Effector memory CD4-positive, alpha-beta T cell (primary cell): ENCODE measurements around the gene TMEM69.

Experiments
- DNase-seq, 3 donors: peaks; one replicate each; pipeline ENCODE4 v3.0.0-alpha.2; 2020
- H3K27ac ChIP-seq: 2 replicates; pipeline ENCODE4 v1.7.0; 2013; ENCODE audit warnings: mild to moderate bottlenecking, low read length, moderate library complexity; ENCODE audit not compliant: insufficient read depth, poor library complexity, severe bottlenecking
- H3K27me3 ChIP-seq: replicated peaks from 2 replicates; pipeline ENCODE4 v1.7.0; 2013; ENCODE audit warnings: mild to moderate bottlenecking, low read length; ENCODE audit not compliant: insufficient read depth, control insufficient read depth, poor library complexity, severe bottlenecking
- H3K36me3 ChIP-seq: 2 replicates; pipeline ENCODE4 v1.7.0; 2013; ENCODE audit warnings: mild to moderate bottlenecking, low read length, moderate library complexity; ENCODE audit not compliant: control insufficient read depth, insufficient read depth
- H3K4me1 ChIP-seq: 2 replicates; pipeline ENCODE4 v1.7.0; 2013; ENCODE audit warnings: low read length, mild to moderate bottlenecking; ENCODE audit not compliant: control insufficient read depth, insufficient read depth, poor library complexity, severe bottlenecking
- H3K4me3 ChIP-seq: 2 replicates; pipeline ENCODE4 v1.7.0; 2013; ENCODE audit warnings: low read length, low read depth, mild to moderate bottlenecking; ENCODE audit not compliant: insufficient read depth, poor library complexity, severe bottlenecking
- H3K9me3 ChIP-seq: 2 replicates; pipeline ENCODE4 v1.7.0; 2013; ENCODE audit warnings: mild to moderate bottlenecking, low read length, moderate library complexity; ENCODE audit not compliant: control insufficient read depth
- total RNA-seq, 3 donors: gene quantifications; one replicate each; lab custom pipeline; 2026; lab: John Stamatoyannopoulos, UW

Gene TMEM69
- 7.9 to 9.3 (median 9.3) reads per million in 3 donors for total RNA-seq

- Histone ChIP-seq H3K4me1 (peaks cover 3% of the 10 kb centered on the region), H3K36me3 (peaks cover 3% of the 10 kb centered on the region), H3K4me3 (peak within 1 kb of the TSS; percentile 70), H3K27me3 (no peaks in the 10 kb centered on the region), H3K27ac (peak within 1 kb of the TSS; percentile 94), H3K9me3 (no peaks in the 10 kb centered on the region)
- peak; percentile 44 to 67 (median 64) for DNase-seq
These were observed at the start of gene TMEM69 for GRCh38 chr1:45687754-45688740. TSS of gene TMEM69 (plus strand) at chr1:45688181. CDS start at chr1:45691069, 2,888 bp downstream.

- Histone ChIP-seq H3K4me1 (no peaks in the 10 kb centered on the region), H3K36me3 (peaks cover 74% of the 10 kb centered on the region), H3K4me3 (no peak overlapping the region), H3K27ac (no peak overlapping the region), H3K27me3 (no peaks in the 10 kb centered on the region), H3K9me3 (no peaks in the 10 kb centered on the region)
- DNase-seq: no peak
These were observed 47.7 kb upstream of the TMEM69 start for GRCh38 chr1:45640293-45640692.

DNA sequence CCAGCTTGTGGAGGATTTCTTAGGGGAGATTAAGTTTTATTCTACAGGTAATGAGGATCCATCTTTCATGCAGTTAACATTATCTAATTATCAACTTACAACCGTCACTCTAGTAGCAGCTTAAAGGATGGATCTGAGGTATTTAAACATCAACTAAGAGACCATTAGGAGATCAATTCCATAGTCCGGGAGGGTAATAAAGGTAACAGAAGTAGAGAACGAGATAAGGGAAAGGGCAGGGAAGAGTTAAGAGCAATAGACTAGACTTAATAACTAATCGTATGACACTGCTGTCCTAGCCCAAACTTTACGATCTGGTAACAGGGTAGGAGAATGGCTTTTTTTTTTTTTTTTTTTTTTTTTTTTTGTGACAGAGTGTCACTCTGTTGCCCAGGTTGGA lies 44.7 kb upstream of the TMEM69 start:
- H3K9me3 ChIP-seq: no peaks in the 10 kb centered on the region
- no peak for DNase-seq
- H3K27me3 ChIP-seq: no peaks in the 10 kb centered on the region
- no peaks in the 10 kb centered on the region for H3K4me1 ChIP-seq
- no peak overlapping the region for H3K27ac ChIP-seq
- H3K36me3 ChIP-seq: peaks cover 70% of the 10 kb centered on the region
- H3K4me3 ChIP-seq: no peak overlapping the region

DNA sequence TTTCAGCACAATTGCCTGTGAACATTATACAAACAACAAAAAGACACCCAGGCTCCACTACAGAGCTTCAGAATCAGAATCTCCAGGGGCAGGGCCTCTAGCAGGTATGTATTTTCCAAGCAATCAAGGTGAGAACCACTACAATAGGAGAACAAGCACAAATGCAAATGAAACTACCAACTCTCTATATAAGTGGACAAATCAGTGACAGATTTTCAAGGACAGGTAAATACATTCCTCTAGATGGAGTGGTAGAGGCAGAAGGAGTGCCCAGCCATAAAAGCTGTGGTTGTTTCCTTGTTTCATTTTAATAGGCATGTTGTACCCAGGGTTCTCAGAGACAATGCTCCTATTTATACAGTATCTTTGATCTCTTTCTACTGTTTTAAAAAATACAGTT lies 44.0 kb upstream of the TMEM69 start:
- DNase-seq: no peak
- Histone ChIP-seq H3K9me3 (no peaks in the 10 kb centered on the region), H3K27ac (no peak overlapping the region), H3K4me3 (no peak overlapping the region), H3K27me3 (no peaks in the 10 kb centered on the region), H3K36me3 (peaks cover 70% of the 10 kb centered on the region), H3K4me1 (no peaks in the 10 kb centered on the region)

DNA sequence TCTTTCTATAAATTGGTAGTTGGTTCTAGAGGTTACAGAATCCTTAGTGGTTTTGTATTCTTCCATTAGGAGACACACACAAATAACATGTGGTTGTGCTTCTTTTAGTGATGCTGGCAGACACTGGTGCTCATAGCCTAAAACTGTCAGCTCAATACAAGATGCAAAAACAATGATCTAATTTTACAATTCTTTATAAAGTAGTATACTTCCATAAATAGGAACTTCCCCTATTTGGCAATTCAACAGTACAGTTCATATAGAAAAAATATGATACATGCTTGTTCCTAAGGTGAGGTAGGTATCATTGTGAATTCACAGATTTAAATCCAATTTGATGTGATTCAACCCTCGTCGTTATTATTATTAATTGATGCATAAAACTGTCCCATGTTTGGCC lies 43.3 kb upstream of the TMEM69 start:
- Histone ChIP-seq H3K27me3 (no peaks in the 10 kb centered on the region), H3K27ac (no peak overlapping the region), H3K9me3 (no peaks in the 10 kb centered on the region), H3K36me3 (peaks cover 65% of the 10 kb centered on the region), H3K4me3 (no peak overlapping the region), H3K4me1 (no peaks in the 10 kb centered on the region)
- no peak for DNase-seq

- H3K4me3 ChIP-seq: no peak overlapping the region
- no peak for DNase-seq
- no peak overlapping the region for H3K27ac ChIP-seq
- no peaks in the 10 kb centered on the region for H3K27me3 ChIP-seq
- no peaks in the 10 kb centered on the region for H3K9me3 ChIP-seq
- H3K36me3 ChIP-seq: peaks cover 55% of the 10 kb centered on the region
- no peaks in the 10 kb centered on the region for H3K4me1 ChIP-seq
These were observed 40.5 kb upstream of the TMEM69 start for GRCh38 chr1:45647248-45648021.

DNA sequence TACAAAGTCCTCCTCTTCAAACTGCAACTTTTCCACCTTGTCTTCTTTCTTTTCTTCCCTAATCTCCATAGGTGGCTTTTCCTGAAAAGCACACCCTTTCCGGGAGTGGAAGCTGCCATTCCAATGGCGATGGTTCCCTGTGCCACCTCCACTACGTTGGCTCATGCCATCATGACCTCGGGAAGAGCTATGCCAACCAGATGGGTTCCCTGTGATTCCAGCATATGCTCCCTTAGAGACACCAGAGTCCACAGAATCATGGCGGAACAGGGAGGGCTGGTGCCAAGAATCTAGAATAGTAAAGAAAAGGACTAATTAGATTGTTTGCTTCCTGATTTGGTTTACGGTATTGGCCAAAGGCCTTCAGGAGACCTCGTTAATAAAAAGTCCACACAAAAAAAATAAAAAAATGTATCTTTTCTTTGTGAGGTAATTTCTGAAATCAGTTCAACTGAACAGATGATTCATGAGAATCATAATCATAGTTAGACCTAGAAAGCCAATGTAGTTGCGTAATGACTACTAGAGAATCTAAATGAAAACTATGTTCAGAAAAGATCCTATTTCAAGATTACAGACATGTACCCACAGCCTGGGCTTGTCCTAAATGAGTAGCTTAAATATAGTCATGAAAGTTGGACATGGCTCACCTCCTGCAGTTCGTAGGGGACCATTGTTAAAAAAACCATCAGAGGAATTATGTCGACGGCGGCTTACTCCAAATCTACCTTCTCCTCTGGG lies 33.3 kb upstream of the TMEM69 start:
- Histone ChIP-seq H3K36me3 (peaks cover 85% of the 10 kb centered on the region), H3K9me3 (no peaks in the 10 kb centered on the region), H3K4me3 (no peak overlapping the region), H3K27ac (no peak overlapping the region), H3K27me3 (no peaks in the 10 kb centered on the region), H3K4me1 (no peaks in the 10 kb centered on the region)
- no peak for DNase-seq

GRCh38 chr1:45656573-45657226 lies 31.3 kb upstream of the TMEM69 start:
- peaks cover 78% of the 10 kb centered on the region for H3K36me3 ChIP-seq
- no peaks in the 10 kb centered on the region for H3K9me3 ChIP-seq
- H3K4me1 ChIP-seq: no peaks in the 10 kb centered on the region
- no peak overlapping the region for H3K4me3 ChIP-seq
- DNase-seq: no peak
- no peak overlapping the region for H3K27ac ChIP-seq
- no peaks in the 10 kb centered on the region for H3K27me3 ChIP-seq

GRCh38 chr1:45658171-45658570 lies 29.8 kb upstream of the TMEM69 start:
- no peak for DNase-seq
- Histone ChIP-seq H3K36me3 (peaks cover 68% of the 10 kb centered on the region), H3K9me3 (no peaks in the 10 kb centered on the region), H3K4me1 (no peaks in the 10 kb centered on the region), H3K27me3 (no peaks in the 10 kb centered on the region), H3K27ac (no peak overlapping the region), H3K4me3 (no peak overlapping the region)
